SK-N-MC (cell line): ENCODE data around the gene OSBPL1A.

Experiments
- EZH2 ChIP-seq: fragments of 200-600 bp; sonication (generic); IDR thresholded peaks from one replicate; pipeline ENCODE4 v1.6.1; 2017; ENCODE audit warnings: antibody characterized with exemption
- POLR2AphosphoS5 ChIP-seq: IDR thresholded peaks from 2 replicates; pipeline ENCODE4 v1.6.1; 2012; ENCODE audit warnings: mild to moderate bottlenecking, low read depth, low read length, borderline replicate concordance

DNA sequence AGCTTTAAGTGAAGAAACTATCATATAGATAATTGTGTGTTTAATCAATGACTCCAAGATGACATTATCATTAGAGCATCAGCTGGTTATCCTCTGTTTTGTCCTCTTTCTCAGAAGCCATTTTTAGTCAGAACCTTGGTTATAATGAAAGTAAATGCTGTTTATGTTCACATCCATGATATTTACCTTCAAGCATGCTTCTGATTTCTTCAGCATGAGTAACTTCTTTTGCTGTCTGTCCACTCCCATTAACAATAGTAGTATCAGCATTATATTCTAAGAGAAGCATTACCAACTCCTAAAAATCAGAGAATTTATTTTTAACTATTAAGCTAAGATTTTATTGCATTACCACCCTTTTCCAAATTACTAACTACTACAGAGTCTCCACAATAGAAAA lies 56.3 kb downstream of the OSBPL1A start:
- TF ChIP-seq EZH2 = no peak
- no peak for TF ChIP-seq POLR2AphosphoS5
